Measurements from ENCODE around the gene ATXN10.
"Not testable (repeated sequence)": the region's sequence is repeated elsewhere in the genome, so short reads cannot be mapped to it uniquely, and the experiment has no call there.

The ATXN10 gene

GRCh38 chr22:45657701-45658100 lies 13.9 kb upstream of the ATXN10 start:
- no peaks in the 10 kb centered on the region for H3K9me3 ChIP-seq (ENCODE audit: insufficient read depth, low read length, severe bottlenecking)
- no peaks in the 10 kb centered on the region for H3K79me2 ChIP-seq (ENCODE audit: insufficient read depth, low read length)
- no peaks in the 10 kb centered on the region for H4K20me1 ChIP-seq (ENCODE audit: insufficient read depth, low read length)
- no peaks in the 10 kb centered on the region for H3K36me3 ChIP-seq (ENCODE audit: insufficient read depth, low read length)
- H3K27me3 ChIP-seq (ENCODE audit: insufficient read depth, low read length, poor library complexity) = peaks cover 26% of the 10 kb centered on the region
- H3K4me2 ChIP-seq (ENCODE audit: insufficient read depth, low read length) = no peak overlapping the region
- no peak overlapping the region for H3K4me3 ChIP-seq (ENCODE audit: low read depth in 1 of 2, low read length in 2 of 2)
- H3K9ac ChIP-seq (ENCODE audit: low read depth, low read length) = no peak overlapping the region
- H3K4me1 ChIP-seq (ENCODE audit: insufficient read depth, low read length) = no peaks in the 10 kb centered on the region
- DNase-seq (no peak), ATAC-seq (ENCODE audit: insufficient read depth, low read depth) (no peak)
- TF ChIP-seq, protein P1, sequence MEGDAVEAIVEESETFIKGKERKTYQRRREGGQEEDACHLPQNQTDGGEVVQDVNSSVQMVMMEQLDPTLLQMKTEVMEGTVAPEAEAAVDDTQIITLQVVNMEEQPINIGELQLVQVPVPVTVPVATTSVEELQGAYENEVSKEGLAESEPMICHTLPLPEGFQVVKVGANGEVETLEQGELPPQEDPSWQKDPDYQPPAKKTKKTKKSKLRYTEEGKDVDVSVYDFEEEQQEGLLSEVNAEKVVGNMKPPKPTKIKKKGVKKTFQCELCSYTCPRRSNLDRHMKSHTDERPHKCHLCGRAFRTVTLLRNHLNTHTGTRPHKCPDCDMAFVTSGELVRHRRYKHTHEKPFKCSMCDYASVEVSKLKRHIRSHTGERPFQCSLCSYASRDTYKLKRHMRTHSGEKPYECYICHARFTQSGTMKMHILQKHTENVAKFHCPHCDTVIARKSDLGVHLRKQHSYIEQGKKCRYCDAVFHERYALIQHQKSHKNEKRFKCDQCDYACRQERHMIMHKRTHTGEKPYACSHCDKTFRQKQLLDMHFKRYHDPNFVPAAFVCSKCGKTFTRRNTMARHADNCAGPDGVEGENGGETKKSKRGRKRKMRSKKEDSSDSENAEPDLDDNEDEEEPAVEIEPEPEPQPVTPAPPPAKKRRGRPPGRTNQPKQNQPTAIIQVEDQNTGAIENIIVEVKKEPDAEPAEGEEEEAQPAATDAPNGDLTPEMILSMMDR (IDR thresholded peaks at IDR 0.05; ENCODE audit: borderline replicate concordance, extremely low read depth, low read length, poor library complexity, severe bottlenecking) = no peak
- no peak for TF ChIP-seq EZH2 (IDR thresholded peaks at IDR 0.05; ENCODE audit: borderline replicate concordance, low read depth, low read length, severe bottlenecking)
- H2AFZ ChIP-seq (ENCODE audit: low read depth, low read length) = no peak overlapping the region
- H3K27ac ChIP-seq (ENCODE audit: low read length) = no peak overlapping the region

DNA sequence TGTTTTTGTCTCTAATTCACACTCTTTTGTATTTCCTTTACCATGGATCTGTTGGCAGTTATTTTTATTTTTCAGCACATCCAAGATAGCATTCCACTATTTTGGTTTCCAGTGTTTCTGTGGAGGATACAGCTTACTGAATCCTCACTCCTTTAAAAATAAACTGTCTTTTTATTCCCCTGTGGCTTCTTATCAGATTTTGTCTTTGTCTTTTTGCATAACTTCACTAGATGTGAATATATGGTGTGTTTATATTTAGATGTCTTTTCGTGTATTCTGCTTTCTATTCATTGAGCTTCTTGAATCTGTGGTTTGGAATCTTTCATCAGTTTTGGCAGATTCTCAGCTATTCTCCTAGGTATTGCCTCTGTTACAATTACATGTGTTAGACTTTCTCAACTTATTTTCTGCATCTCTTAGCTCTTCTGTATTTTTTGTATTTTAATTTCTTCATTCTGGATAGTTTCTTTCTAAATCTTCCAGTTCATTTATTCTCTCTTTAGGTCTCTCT lies 7.4 kb upstream of the ATXN10 start:
- no peak for DNase-seq
- Histone ChIP-seq H3K27ac (ENCODE audit: low read length) (no peak overlapping the region), H3K4me2 (ENCODE audit: insufficient read depth, low read length) (no peak overlapping the region), H3K79me2 (ENCODE audit: insufficient read depth, low read length) (no peaks in the 10 kb centered on the region), H3K4me3 (ENCODE audit: low read depth in 1 of 2, low read length in 2 of 2) (no peak overlapping the region), H4K20me1 (ENCODE audit: insufficient read depth, low read length) (no peaks in the 10 kb centered on the region), H2AFZ (ENCODE audit: low read depth, low read length) (no peak overlapping the region), H3K9me3 (ENCODE audit: insufficient read depth, low read length, severe bottlenecking) (no peaks in the 10 kb centered on the region), H3K4me1 (ENCODE audit: insufficient read depth, low read length) (no peaks in the 10 kb centered on the region), H3K9ac (ENCODE audit: low read depth, low read length) (no peak overlapping the region), H3K27me3 (ENCODE audit: insufficient read depth, low read length, poor library complexity) (peaks cover 23% of the 10 kb centered on the region), H3K36me3 (ENCODE audit: insufficient read depth, low read length) (no peaks in the 10 kb centered on the region)
- no peak for ATAC-seq (ENCODE audit: insufficient read depth, low read depth)
- no peak for TF ChIP-seq EZH2 (IDR thresholded peaks at IDR 0.05; ENCODE audit: borderline replicate concordance, low read depth, low read length, severe bottlenecking)

DNA sequence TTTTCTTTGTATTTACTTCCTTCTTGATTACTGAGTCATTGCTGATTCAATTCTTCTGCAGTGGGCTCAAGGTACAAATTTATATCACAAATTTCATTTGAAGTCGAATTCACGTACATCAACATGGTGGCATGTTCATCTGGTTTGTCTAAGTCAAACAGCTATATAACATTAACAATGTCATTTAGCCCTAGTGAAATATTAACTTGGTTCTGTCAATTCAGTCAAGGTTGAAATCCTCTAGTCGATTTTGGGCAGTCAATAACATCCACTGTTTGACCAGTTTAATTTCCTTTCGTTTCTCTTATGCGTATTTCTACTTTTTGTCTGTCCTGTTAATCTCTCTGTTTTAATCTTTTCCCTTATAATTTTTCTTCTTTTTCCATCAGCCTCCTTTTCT lies 4.1 kb upstream of the ATXN10 start:
- DNase-seq = no peak
- Histone ChIP-seq H3K27me3 (ENCODE audit: insufficient read depth, low read length, poor library complexity) (peaks cover 18% of the 10 kb centered on the region), H3K79me2 (ENCODE audit: insufficient read depth, low read length) (peaks cover 9% of the 10 kb centered on the region), H3K4me2 (ENCODE audit: insufficient read depth, low read length) (no peak overlapping the region), H4K20me1 (ENCODE audit: insufficient read depth, low read length) (peaks cover 2% of the 10 kb centered on the region), H3K4me1 (ENCODE audit: insufficient read depth, low read length) (peaks cover 9% of the 10 kb centered on the region), H2AFZ (ENCODE audit: low read depth, low read length) (no peak overlapping the region), H3K4me3 (ENCODE audit: low read depth in 1 of 2, low read length in 2 of 2) (no peak overlapping the region), H3K9me3 (ENCODE audit: insufficient read depth, low read length, severe bottlenecking) (no peaks in the 10 kb centered on the region), H3K36me3 (ENCODE audit: insufficient read depth, low read length) (no peaks in the 10 kb centered on the region; the same call in 1 of the 2 replicates), H3K27ac (ENCODE audit: low read length) (no peak overlapping the region), H3K9ac (ENCODE audit: low read depth, low read length) (no peak overlapping the region)
- TF ChIP-seq EZH2 (IDR thresholded peaks at IDR 0.05; ENCODE audit: borderline replicate concordance, low read depth, low read length, severe bottlenecking) = no peak
- TF ChIP-seq, protein P1 (IDR thresholded peaks at IDR 0.05; ENCODE audit: borderline replicate concordance, extremely low read depth, low read length, poor library complexity, severe bottlenecking) = no peak
- ATAC-seq (ENCODE audit: insufficient read depth, low read depth) = no peak

DNA sequence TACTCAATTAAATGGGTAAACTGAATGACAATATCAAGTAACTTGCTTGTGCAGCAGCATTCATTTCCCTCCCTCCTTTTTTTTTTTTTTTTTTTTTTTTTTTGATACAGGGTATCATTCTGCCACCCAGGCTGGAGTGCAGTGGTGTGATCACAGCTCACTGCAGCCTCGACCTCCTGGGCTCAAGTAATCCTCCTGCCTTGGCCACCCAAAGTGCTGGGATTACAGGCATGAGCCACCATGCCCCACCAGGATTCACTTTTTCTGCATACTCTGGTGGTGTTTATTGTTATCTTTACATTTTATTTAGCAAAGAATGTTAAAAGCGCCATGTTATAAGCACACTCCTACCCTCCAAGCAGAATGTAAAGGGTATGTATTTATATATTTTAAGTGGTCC lies 1.3 kb upstream of the ATXN10 start:
- H3K79me2 ChIP-seq (ENCODE audit: insufficient read depth, low read length) = peaks cover 37% of the 10 kb centered on the region
- not testable (repeated sequence) for H3K9ac ChIP-seq (ENCODE audit: low read depth, low read length); H3K36me3 ChIP-seq (ENCODE audit: insufficient read depth, low read length); H3K9me3 ChIP-seq (ENCODE audit: insufficient read depth, low read length, severe bottlenecking); ATAC-seq (ENCODE audit: insufficient read depth, low read depth); DNase-seq; H3K4me3 ChIP-seq (ENCODE audit: low read depth in 1 of 2, low read length in 2 of 2); H2AFZ ChIP-seq (ENCODE audit: low read depth, low read length); H3K27ac ChIP-seq (ENCODE audit: low read length); H3K27me3 ChIP-seq (ENCODE audit: insufficient read depth, low read length, poor library complexity); H3K4me2 ChIP-seq (ENCODE audit: insufficient read depth, low read length)
- H4K20me1 ChIP-seq (ENCODE audit: insufficient read depth, low read length) = peaks cover 26% of the 10 kb centered on the region
- peaks cover 29% of the 10 kb centered on the region for H3K4me1 ChIP-seq (ENCODE audit: insufficient read depth, low read length)
